Uterus (tissue), 4 donors: ENCODE data around the gene TXNRD2. TPM values are rescaled to one million over a fixed set of nuclear protein-coding genes. Genes with fewer than 3 reads are reported as not detected.

ENCODE experiments used
- DNase-seq, 2 donors: peaks; one replicate each; pipeline ENCODE4 v3.0.0-alpha.2; 2019 to 2020
- H3K27ac ChIP-seq, 2 donors: fragments of 200-600 bp; sonication (generic); 1 replicate in 1 of 2; 2 replicates in 1 of 2; pipeline ENCODE4 v1.5.1; 2016 to 2018
- H3K27me3 ChIP-seq, 2 donors: fragments of 200-600 bp; sonication (generic); one replicate each; pipeline ENCODE4 v1.5.1; 2018 to 2019; ENCODE audit warnings: control low read depth in 1 of 2
- H3K36me3 ChIP-seq, 2 donors: fragments of 200-600 bp; sonication (generic); one replicate each; pipeline ENCODE4 v1.5.1; 2019; ENCODE audit warnings: control low read depth in 1 of 2
- H3K4me1 ChIP-seq, 2 donors: fragments of 200-600 bp; sonication (generic); one replicate each; pipeline ENCODE4 v1.5.1; 2018 to 2019; ENCODE audit warnings: control low read depth in 1 of 2
- H3K4me3 ChIP-seq, 2 donors: fragments of 200-600 bp; sonication (generic); 1 replicate in 1 of 2; 2 replicates in 1 of 2; pipeline ENCODE4 v1.5.1; 2018 to 2019; ENCODE audit warnings: mild to moderate bottlenecking in 1 of 2
- H3K9me3 ChIP-seq, 2 donors: fragments of 200-600 bp; sonication (generic); one replicate each; pipeline ENCODE4 v1.5.1; 2019; ENCODE audit warnings: control low read depth in 1 of 2
- POLR2A ChIP-seq, 2 donors: fragments of 450-650 bp; IDR thresholded peaks; one replicate each; pipeline ENCODE4 v1.6.1; 2016; ENCODE audit warnings: antibody characterized with exemption in 2 of 2, mild to moderate bottlenecking in 1 of 2, moderate library complexity in 1 of 2
- intact Hi-C: fragments of 100-400 bp; cut with DNase I; formaldehyde crosslinking; loops from one replicate; pipeline ENCODE4 v1.15.1; 2023; ENCODE audit warnings: low total_unique reads
- total RNA-seq, 4 donors: library from RNA; depleted of rRNA in 3 of 4; stranded (reverse); fragments of >200 nt in 3 of 4; gene quantifications; one replicate each; pipeline versions ENCODE4 v1.1.0 to v1.2.4, GENCODE V29; 2014 to 2023
- TF ChIP-seq, protein P1 (sequence below), 4 experiments: fragments of 200-600 bp in 2 of 4; fragments of 450-650 bp in 2 of 4; sonication (generic) in 2 of 4; IDR thresholded peaks; one replicate each; pipeline ENCODE4 v1.5.1; 2016 to 2019; ENCODE audit warnings: antibody characterized with exemption in 4 of 4, mild to moderate bottlenecking in 2 of 4, moderate library complexity in 1 of 4
- donor health status: DM: yes; HTN: yes; CAD: no.

TXNRD2 gene
- total RNA-seq, 4 donors from 2014 or later: 14.7 to 48.9 (median 25.6) TPM

DNA sequence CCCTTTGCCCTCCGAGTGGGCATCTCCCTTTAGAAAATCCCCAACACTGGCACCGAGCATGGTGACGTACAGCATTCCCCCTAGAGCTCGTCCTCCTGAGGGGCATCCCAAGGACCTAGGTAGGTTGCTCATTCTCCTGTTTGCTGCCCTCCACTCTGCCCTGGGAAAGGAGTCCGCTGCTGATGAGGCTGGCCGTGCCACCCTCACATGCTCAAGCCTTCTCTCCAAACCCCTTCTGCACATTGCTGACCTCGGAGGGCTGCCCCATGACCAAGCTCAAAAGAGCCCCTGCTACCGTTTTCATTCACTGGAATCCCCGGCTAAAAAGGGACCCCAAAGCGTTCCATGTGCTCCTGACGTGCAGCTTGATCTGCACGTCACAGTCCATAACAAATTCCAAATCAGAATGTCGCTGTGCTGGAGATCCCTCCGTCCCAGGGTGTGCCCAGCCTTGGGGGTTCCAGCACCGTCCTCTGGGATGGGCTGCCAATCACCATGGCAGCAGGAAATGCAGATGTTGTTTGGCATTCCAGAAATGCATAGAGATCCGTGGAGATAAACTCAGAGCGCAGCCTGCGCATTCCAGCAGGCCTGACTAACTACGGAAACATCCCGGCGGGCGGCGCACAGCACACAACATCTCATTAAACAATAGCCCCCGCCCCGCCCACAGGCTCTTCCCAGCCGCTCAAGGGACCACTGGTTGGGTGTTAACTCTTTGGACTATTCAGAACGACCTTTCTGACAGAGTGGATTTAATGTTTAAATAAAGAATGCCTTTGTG is 60.6 kb downstream of the TXNRD2 start:
- no peak for TF ChIP-seq POLR2A (IDR thresholded peaks at IDR 0.05)
- TF ChIP-seq, protein P1, sequence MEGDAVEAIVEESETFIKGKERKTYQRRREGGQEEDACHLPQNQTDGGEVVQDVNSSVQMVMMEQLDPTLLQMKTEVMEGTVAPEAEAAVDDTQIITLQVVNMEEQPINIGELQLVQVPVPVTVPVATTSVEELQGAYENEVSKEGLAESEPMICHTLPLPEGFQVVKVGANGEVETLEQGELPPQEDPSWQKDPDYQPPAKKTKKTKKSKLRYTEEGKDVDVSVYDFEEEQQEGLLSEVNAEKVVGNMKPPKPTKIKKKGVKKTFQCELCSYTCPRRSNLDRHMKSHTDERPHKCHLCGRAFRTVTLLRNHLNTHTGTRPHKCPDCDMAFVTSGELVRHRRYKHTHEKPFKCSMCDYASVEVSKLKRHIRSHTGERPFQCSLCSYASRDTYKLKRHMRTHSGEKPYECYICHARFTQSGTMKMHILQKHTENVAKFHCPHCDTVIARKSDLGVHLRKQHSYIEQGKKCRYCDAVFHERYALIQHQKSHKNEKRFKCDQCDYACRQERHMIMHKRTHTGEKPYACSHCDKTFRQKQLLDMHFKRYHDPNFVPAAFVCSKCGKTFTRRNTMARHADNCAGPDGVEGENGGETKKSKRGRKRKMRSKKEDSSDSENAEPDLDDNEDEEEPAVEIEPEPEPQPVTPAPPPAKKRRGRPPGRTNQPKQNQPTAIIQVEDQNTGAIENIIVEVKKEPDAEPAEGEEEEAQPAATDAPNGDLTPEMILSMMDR (IDR thresholded peaks at IDR 0.05): no peak
- peak; percentile 27 to 51 for DNase-seq
- intact Hi-C loops: no loop called here
- Histone ChIP-seq H3K36me3 (no peaks in the 10 kb centered on the region), H3K27me3 (no peaks in the 10 kb centered on the region), H3K27ac (no peak overlapping the region), H3K4me1 (peaks cover 0 to 16% of the 10 kb centered on the region in 2 donors), H3K4me3 (no peak overlapping the region), H3K9me3 (no peaks in the 10 kb centered on the region)

DNA sequence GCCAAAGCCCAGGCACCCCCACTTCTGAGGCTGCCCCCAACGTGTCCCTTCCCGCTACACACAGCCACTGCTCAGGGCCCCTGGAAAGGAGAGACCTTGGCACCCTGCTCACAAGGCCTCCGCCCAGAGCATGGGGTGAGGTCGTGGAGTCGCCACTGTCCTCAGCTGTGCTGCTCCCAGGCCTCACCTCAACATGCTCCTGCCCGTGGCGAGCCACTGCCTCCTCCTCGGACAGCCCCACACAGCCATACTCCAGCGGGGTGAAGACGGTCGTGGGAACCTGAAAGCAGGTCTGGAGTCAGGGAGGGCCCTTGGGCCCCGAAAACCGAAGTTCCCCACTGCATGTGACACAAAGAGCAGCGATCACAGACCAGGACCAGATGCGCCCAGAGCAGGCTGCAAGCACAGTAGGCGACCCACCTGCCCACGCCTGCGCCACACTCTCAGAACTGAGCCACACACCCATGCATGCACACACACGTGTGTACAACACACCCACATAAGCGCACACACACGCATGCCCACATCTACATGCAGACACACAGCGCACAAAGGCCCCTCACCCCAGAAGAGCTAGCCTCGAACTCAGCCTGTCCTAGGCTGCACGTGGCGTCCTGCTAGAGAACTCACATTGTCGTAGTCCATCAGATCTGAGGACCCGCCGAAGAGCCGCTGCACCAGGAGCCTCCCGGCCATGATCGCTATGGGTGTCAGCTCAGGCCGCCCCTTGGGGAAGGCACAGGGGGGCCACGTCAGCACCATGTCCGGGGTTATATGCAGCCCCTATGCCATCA is 61.4 kb downstream of the TXNRD2 start:
- Histone ChIP-seq H3K27me3 (no peaks in the 10 kb centered on the region), H3K27ac (no peak overlapping the region), H3K4me1 (peaks cover 0 to 16% of the 10 kb centered on the region in 2 donors), H3K4me3 (no peak overlapping the region), H3K9me3 (no peaks in the 10 kb centered on the region), H3K36me3 (no peaks in the 10 kb centered on the region)
- TF ChIP-seq POLR2A (IDR thresholded peaks at IDR 0.05): no peak
- TF ChIP-seq, protein P1 (IDR thresholded peaks at IDR 0.05): no peak
- intact Hi-C loops: no loop called here
- peak; percentile 12 for DNase-seq

DNA sequence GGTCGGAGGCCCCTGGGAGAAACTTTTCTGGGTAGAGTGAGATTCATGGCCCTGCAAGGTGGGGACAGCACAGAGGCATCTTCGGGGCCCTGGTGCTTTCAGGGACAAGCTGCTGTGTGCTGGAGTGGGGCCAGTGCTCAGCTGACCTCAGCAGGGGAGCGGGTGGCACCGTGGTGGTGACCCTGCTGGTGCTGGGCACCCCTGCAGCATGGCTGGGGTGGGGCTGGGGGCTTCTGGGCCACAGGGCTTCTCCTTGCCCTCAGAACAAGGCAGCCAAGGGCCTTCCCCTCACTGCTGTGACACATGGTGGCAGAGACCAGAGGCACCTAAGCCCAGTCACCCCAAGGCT is 62.0 kb downstream of the TXNRD2 start:
- H3K36me3 ChIP-seq: no peaks in the 10 kb centered on the region
- TF ChIP-seq, protein P1 (IDR thresholded peaks at IDR 0.05): no peak
- no peak for TF ChIP-seq POLR2A (IDR thresholded peaks at IDR 0.05)
- intact Hi-C loops: no loop called here
- peak in 1 of 2 donors; percentile 11 for DNase-seq
- no peaks in the 10 kb centered on the region for H3K9me3 ChIP-seq
- no peak overlapping the region for H3K27ac ChIP-seq
- H3K4me3 ChIP-seq: no peak overlapping the region
- no peaks in the 10 kb centered on the region for H3K27me3 ChIP-seq
- peaks cover 0 to 16% of the 10 kb centered on the region in 2 donors for H3K4me1 ChIP-seq

DNA sequence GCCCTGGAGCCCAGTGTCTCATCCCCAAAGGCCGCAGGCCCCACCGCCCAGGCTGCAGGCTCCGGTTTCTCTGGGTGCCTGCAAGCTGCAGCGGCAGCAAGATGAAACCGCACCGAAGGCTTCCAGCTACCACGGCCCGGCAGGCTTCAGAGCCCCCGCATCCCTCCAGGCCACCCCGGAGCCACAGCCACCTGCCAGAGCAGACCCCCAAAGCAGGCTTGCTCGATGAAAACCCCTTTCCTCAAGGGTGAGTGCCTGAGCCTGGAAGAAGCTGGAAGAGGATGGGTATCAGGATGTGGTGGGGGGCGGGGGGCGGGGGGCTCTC is 62.4 kb downstream of the TXNRD2 start:
- TF ChIP-seq POLR2A (IDR thresholded peaks at IDR 0.05): no peak
- TF ChIP-seq, protein P1 (IDR thresholded peaks at IDR 0.05): no peak
- intact Hi-C loops: no loop called here
- H3K9me3 ChIP-seq: no peaks in the 10 kb centered on the region
- H3K36me3 ChIP-seq: no peaks in the 10 kb centered on the region
- DNase-seq: peak in 1 of 2 donors; percentile 8
- no peak overlapping the region for H3K27ac ChIP-seq
- H3K4me3 ChIP-seq: no peak overlapping the region
- peaks cover 0 to 16% of the 10 kb centered on the region in 2 donors for H3K4me1 ChIP-seq
- no peaks in the 10 kb centered on the region for H3K27me3 ChIP-seq
